Fibroblast of mammary gland (primary cell): Measurements from ENCODE around the gene ZNF816.

ENCODE experiments used
- DNase-seq: peaks from one replicate; pipeline ENCODE4 v3.0.0-alpha.2; 2010; ENCODE audit warnings: low read depth
- H3K4me3 ChIP-seq: 2 replicates; pipeline ENCODE4 v1.5.1; 2011; ENCODE audit warnings: low read depth, mild to moderate bottlenecking, low read length, moderate library complexity; ENCODE audit not compliant: control insufficient read depth
- CTCF ChIP-seq: conservative IDR thresholded peaks from 2 replicates; pipeline ENCODE4 v1.5.1; 2011; ENCODE audit warnings: low read depth, low read length, inconsistent platforms; ENCODE audit not compliant: control insufficient read depth, insufficient read depth

The ZNF816 gene

GRCh38 chr19:52963247-52963618 lies 552 bp upstream of the ZNF816 start:
- no peak for TF ChIP-seq CTCF
- H3K4me3 ChIP-seq = peak overlapping the region; percentile 77
- no peak for DNase-seq

- no peak for TF ChIP-seq CTCF
- H3K4me3 ChIP-seq = peak overlapping the region; percentile 77
- DNase-seq = peak; percentile 4
Observed at GRCh38 chr19:52961981-52962380, 700 bp downstream of the ZNF816 start.

GRCh38 chr19:52959613-52960295 lies 2.9 kb downstream of the ZNF816 start:
- TF ChIP-seq CTCF = no peak
- H3K4me3 ChIP-seq = no peak overlapping the region
- no peak for DNase-seq

GRCh38 chr19:52957591-52957990 lies 5.1 kb downstream of the ZNF816 start:
- no peak for TF ChIP-seq CTCF
- no peak overlapping the region for H3K4me3 ChIP-seq
- DNase-seq = no peak

GRCh38 chr19:52956917-52957316 lies 5.8 kb downstream of the ZNF816 start:
- no peak for TF ChIP-seq CTCF
- no peak overlapping the region for H3K4me3 ChIP-seq
- no peak for DNase-seq

GRCh38 chr19:52949422-52949821 lies 13.3 kb downstream of the ZNF816 start:
- DNase-seq = no peak

More at GRCh38 chr19:52949422-52949821, 13.3 kb downstream of the ZNF816 start:
- TF ChIP-seq CTCF = no peak
- H3K4me3 ChIP-seq = no peak overlapping the region
